Left ventricle myocardium inferior (tissue), 1 donor: ENCODE measurements around the gene GSK3A. TPM values are rescaled to one million over a fixed set of nuclear protein-coding genes. Genes with fewer than 3 reads are reported as not detected.

Experiments
- DNase-seq: peaks from one replicate; pipeline ENCODE4 v3.0.0-alpha.2; 2020
- H3K27ac ChIP-seq: fragments of 200-600 bp; replicated peaks from 2 replicates; pipeline ENCODE4 v1.8.0; 2021
- H3K27me3 ChIP-seq: fragments of 200-600 bp; 2 replicates; pipeline ENCODE4 v1.8.0; 2021; ENCODE audit warnings: low read depth
- H3K36me3 ChIP-seq: fragments of 200-600 bp; 2 replicates; pipeline ENCODE4 v1.8.0; 2021
- H3K4me1 ChIP-seq: fragments of 200-600 bp; 2 replicates; pipeline ENCODE4 v1.8.0; 2021
- H3K4me3 ChIP-seq: fragments of 200-600 bp; 2 replicates; pipeline ENCODE4 v1.8.0; 2021; ENCODE audit warnings: mild to moderate bottlenecking, moderate library complexity
- H3K9me3 ChIP-seq: fragments of 200-600 bp; replicated peaks from 2 replicates; pipeline ENCODE4 v1.8.0; 2021
- CTCF ChIP-seq: fragments of 200-600 bp; IDR thresholded peaks from 2 replicates; pipeline ENCODE4 v1.8.0; 2021; ENCODE audit warnings: antibody characterized with exemption, mild to moderate bottlenecking, borderline replicate concordance
- intact Hi-C: fragments of 100-400 bp; cut with micrococcal nuclease; formaldehyde crosslinking; loops from one replicate; pipeline ENCODE4 v1.11.0; 2022
- long read RNA-seq: library from polyadenylated mRNA; unstranded; transcript quantifications from one replicate; pipeline ENCODE4 v2.0.0, GENCODE V29; 2021
- total RNA-seq: library from RNA; stranded (reverse); fragmentation: NEBNext Ultra II Directional; extraction: Animal tissue kit (Norgen Biotek cat#: 25700); gene quantifications from one replicate; pipeline ENCODE4 v1.2.1, GENCODE V29; 2021
- donor health status: DM: no; HTN: yes; CAD: no; lungs with severe emphysema.

GSK3A gene
- 37.6 TPM for total RNA-seq
- long read RNA-seq, transcript GSK3A-201 (11 exons, 2,188 nt) = major isoform, 50 of 58 reads
- long read RNA-seq, partial matches to known transcripts = 3 of 58 reads
- long read RNA-seq, other reads (novel, unspliced or antisense) = 4 of 58 reads

- DNase-seq = peak; percentile 98
- TF ChIP-seq CTCF = no peak
- Histone ChIP-seq H3K27me3 (no peaks in the 10 kb centered on the region), H3K4me1 (peaks cover 65% of the 10 kb centered on the region), H3K36me3 (peaks cover 12% of the 10 kb centered on the region), H3K9me3 (no peaks in the 10 kb centered on the region), H3K4me3 (peak within 1 kb of the TSS; percentile 88), H3K27ac (peak within 1 kb of the TSS; percentile 93)
- intact Hi-C loops = loop anchor here (5.0 kb wide), 1 partner anchor 40 kb away; no protein-coding TSS in a partner anchor
Measured at GRCh38 chr19:42242512-42243409, at the start of gene GSK3A. TSS of gene GSK3A (minus strand) at chr19:42242602. CDS start at chr19:42242465, 137 bp downstream.

GRCh38 chr19:42291435-42291810 lies 49.0 kb upstream of the GSK3A start:
- H3K4me1 ChIP-seq = peaks cover 7% of the 10 kb centered on the region
- no peak overlapping the region for H3K27ac ChIP-seq
- TF ChIP-seq CTCF = no peak
- intact Hi-C loops = no loop called here
- H3K9me3 ChIP-seq = no peaks in the 10 kb centered on the region
- DNase-seq = no peak
- peaks cover 79% of the 10 kb centered on the region for H3K36me3 ChIP-seq
- no peak overlapping the region for H3K4me3 ChIP-seq
- no peaks in the 10 kb centered on the region for H3K27me3 ChIP-seq

- intact Hi-C loops = no loop called here
- Histone ChIP-seq H3K4me1 (peaks cover 13% of the 10 kb centered on the region), H3K9me3 (no peaks in the 10 kb centered on the region), H3K27ac (no peak overlapping the region), H3K4me3 (no peak overlapping the region), H3K27me3 (no peaks in the 10 kb centered on the region), H3K36me3 (peaks cover 79% of the 10 kb centered on the region)
- peak; percentile 49 for TF ChIP-seq CTCF
- DNase-seq = no peak
Measured at GRCh38 chr19:42290523-42291434, 48.4 kb upstream of the GSK3A start.

- intact Hi-C loops = no loop called here
- H3K4me1 ChIP-seq = peaks cover 20% of the 10 kb centered on the region
- peaks cover 79% of the 10 kb centered on the region for H3K36me3 ChIP-seq
- no peaks in the 10 kb centered on the region for H3K27me3 ChIP-seq
- no peaks in the 10 kb centered on the region for H3K9me3 ChIP-seq
- no peak for DNase-seq
- no peak overlapping the region for H3K27ac ChIP-seq
- no peak for TF ChIP-seq CTCF
- no peak overlapping the region for H3K4me3 ChIP-seq
Measured at GRCh38 chr19:42290136-42290522, 47.7 kb upstream of the GSK3A start.

- Histone ChIP-seq H3K4me3 (no peak overlapping the region), H3K4me1 (peaks cover 25% of the 10 kb centered on the region), H3K27ac (no peak overlapping the region), H3K9me3 (no peaks in the 10 kb centered on the region), H3K36me3 (peaks cover 78% of the 10 kb centered on the region), H3K27me3 (no peaks in the 10 kb centered on the region)
- intact Hi-C loops = loop anchor here (5.0 kb wide), 1 partner anchor 37 kb away; no protein-coding TSS in a partner anchor
- TF ChIP-seq CTCF = no peak
- DNase-seq = no peak
Measured at GRCh38 chr19:42289556-42290041, 47.2 kb upstream of the GSK3A start.
